SK-N-SH (cell line): ENCODE measurements around the gene TCP10L.

Source experiments
- CHD2 ChIP-seq: fragments of 150-350 bp; IDR thresholded peaks from 2 replicates; pipeline ENCODE4 v1.6.1; 2018; ENCODE audit warnings: low read length; ENCODE audit not compliant: partially characterized antibody
- EP300 ChIP-seq, 2 experiments: IDR thresholded peaks; 2 replicates each; pipeline versions ENCODE4 v1.4.0 to v1.6.1; 2012; ENCODE audit warnings: borderline replicate concordance in 1 of 2, low read depth in 1 of 2, low read length in 1 of 2
- NFIC ChIP-seq: IDR thresholded peaks from 2 replicates; pipeline ENCODE4 v1.4.0; 2012; ENCODE audit warnings: borderline replicate concordance
- NRF1 ChIP-seq: IDR thresholded peaks from 2 replicates; pipeline ENCODE4 v1.6.1; 2012; ENCODE audit warnings: low read depth, mild to moderate bottlenecking, low read length
- POLR2AphosphoS5 ChIP-seq: IDR thresholded peaks from 2 replicates; pipeline ENCODE4 v1.6.1; 2012; ENCODE audit warnings: low read depth, low read length
- RAD21 ChIP-seq: IDR thresholded peaks from 2 replicates; pipeline ENCODE4 v1.6.1; 2012; ENCODE audit warnings: mild to moderate bottlenecking, low read length
- RFX5 ChIP-seq: IDR thresholded peaks from 2 replicates; pipeline ENCODE4 v1.6.1; 2012; ENCODE audit warnings: mild to moderate bottlenecking, improper control_type of control experiment, low read length
- SMC3 ChIP-seq: IDR thresholded peaks from 2 replicates; pipeline ENCODE4 v1.6.1; 2012; ENCODE audit warnings: low read depth, low read length, improper control_type of control experiment
- TAF1 ChIP-seq: IDR thresholded peaks from 2 replicates; pipeline ENCODE4 v1.6.1; 2012; ENCODE audit warnings: low read depth, mild to moderate bottlenecking, low read length, moderate library complexity, borderline replicate concordance
- TEAD4 ChIP-seq: IDR thresholded peaks from 2 replicates; pipeline ENCODE4 v1.4.0; 2012; ENCODE audit warnings: mild to moderate bottlenecking, borderline replicate concordance; ENCODE audit not compliant: insufficient read depth
- TF ChIP-seq, protein P1 (sequence below): fragments of 200-600 bp; sonication (generic); IDR thresholded peaks from 2 replicates; pipeline ENCODE4 v1.6.1; 2017; ENCODE audit warnings: antibody characterized with exemption, mild to moderate bottlenecking, moderate library complexity
- TF ChIP-seq, protein P2 (sequence below): IDR thresholded peaks from 2 replicates; pipeline ENCODE4 v1.4.0; 2012; ENCODE audit warnings: low read depth

DNA sequence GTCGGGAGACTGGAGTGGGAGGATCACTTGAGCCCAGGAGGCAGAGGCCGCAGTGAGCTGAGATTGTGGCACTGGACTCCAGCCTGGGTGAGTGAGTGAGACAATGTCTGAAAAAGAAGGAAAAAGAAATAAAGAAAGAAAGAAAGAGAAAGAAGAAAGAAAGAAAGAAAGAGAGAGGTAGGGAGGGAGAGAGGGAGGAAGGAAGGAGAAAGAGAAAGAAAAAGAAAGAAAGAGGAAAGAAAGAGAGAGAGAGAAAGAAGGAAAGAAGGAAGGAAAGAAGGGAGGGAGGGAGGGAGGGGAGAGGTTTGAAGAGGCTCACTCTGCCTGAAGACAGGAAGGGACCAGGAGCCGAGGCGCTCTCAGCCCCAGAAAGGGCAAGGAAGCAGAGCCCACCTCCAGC, 4.8 kb upstream of the TCP10L start:
- TF ChIP-seq EP300 (IDR thresholded peaks at IDR 0.05; ENCODE audit: borderline replicate concordance in 1 of 2, low read depth in 1 of 2, low read length in 1 of 2) (no peak), NRF1 (no peak), TAF1 (no peak), SMC3 (no peak), NFIC (no peak), TEAD4 (no peak), RAD21 (no peak), RFX5 (no peak), POLR2AphosphoS5 (no peak), CHD2 (no peak)
- TF ChIP-seq, protein P1, sequence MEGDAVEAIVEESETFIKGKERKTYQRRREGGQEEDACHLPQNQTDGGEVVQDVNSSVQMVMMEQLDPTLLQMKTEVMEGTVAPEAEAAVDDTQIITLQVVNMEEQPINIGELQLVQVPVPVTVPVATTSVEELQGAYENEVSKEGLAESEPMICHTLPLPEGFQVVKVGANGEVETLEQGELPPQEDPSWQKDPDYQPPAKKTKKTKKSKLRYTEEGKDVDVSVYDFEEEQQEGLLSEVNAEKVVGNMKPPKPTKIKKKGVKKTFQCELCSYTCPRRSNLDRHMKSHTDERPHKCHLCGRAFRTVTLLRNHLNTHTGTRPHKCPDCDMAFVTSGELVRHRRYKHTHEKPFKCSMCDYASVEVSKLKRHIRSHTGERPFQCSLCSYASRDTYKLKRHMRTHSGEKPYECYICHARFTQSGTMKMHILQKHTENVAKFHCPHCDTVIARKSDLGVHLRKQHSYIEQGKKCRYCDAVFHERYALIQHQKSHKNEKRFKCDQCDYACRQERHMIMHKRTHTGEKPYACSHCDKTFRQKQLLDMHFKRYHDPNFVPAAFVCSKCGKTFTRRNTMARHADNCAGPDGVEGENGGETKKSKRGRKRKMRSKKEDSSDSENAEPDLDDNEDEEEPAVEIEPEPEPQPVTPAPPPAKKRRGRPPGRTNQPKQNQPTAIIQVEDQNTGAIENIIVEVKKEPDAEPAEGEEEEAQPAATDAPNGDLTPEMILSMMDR = no peak
- TF ChIP-seq, protein P2, sequence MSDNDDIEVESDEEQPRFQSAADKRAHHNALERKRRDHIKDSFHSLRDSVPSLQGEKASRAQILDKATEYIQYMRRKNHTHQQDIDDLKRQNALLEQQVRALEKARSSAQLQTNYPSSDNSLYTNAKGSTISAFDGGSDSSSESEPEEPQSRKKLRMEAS = no peak
